A673 (cell line): ENCODE data around the gene FBXL7. TPM values are rescaled to one million over a fixed set of nuclear protein-coding genes. Genes with fewer than 3 reads are reported as not detected.

ENCODE experiments used
- BruUV-seq: library from RNA; stranded (reverse); fragments of 400-500 nt; replicated peaks from 2 replicates; lab custom pipeline; 2021; lab: Mats Ljungman, UMichigan
- CTCF ChIA-PET: fragments of 300-600 bp; sonication (Branson Sonifier 250); formaldehyde crosslinking; loops from one replicate; lab custom pipeline; 2022; ENCODE audit warnings: antibody characterized with exemption; lab: Charles Lee
- POLR2A ChIA-PET: fragments of 300-600 bp; sonication (Branson Sonifier 250); formaldehyde crosslinking; loops from one replicate; lab custom pipeline; 2022; ENCODE audit warnings: antibody characterized with exemption; ENCODE audit not compliant: low non-redundant PET; lab: Charles Lee
- DNase-seq: peaks from one replicate; pipeline ENCODE4 v3.0.0-alpha.2; 2015; ENCODE audit warnings: low spot score
- H3K27ac ChIP-seq: fragments of 200-600 bp; sonication (generic); 2 replicates; pipeline ENCODE4 v1.5.1; 2016; ENCODE audit warnings: mixed run types, low read depth, mild to moderate bottlenecking, mixed read lengths, antibody characterized with exemption, low read length; ENCODE audit not compliant: poor library complexity, severe bottlenecking
- H3K27me3 ChIP-seq: fragments of 200-600 bp; sonication (generic); replicated peaks from 2 replicates; pipeline ENCODE4 v1.6.1; 2017; ENCODE audit warnings: mixed run types, low read depth, mild to moderate bottlenecking, mixed read lengths, antibody characterized with exemption, low read length; ENCODE audit not compliant: insufficient read depth, poor library complexity
- H3K36me3 ChIP-seq: fragments of 200-600 bp; sonication (generic); 2 replicates; pipeline ENCODE4 v1.6.1; 2016; ENCODE audit warnings: mixed run types, mild to moderate bottlenecking, mixed read lengths, antibody characterized with exemption, low read length; ENCODE audit not compliant: insufficient read depth, poor library complexity, severe bottlenecking
- H3K4me1 ChIP-seq: fragments of 200-600 bp; sonication (generic); 2 replicates; pipeline ENCODE4 v1.6.1; 2017; ENCODE audit warnings: mixed run types, mild to moderate bottlenecking, mixed read lengths, antibody characterized with exemption, low read length; ENCODE audit not compliant: insufficient read depth, poor library complexity, severe bottlenecking
- H3K4me3 ChIP-seq: fragments of 200-600 bp; sonication (generic); 2 replicates; pipeline ENCODE4 v1.5.1; 2016; ENCODE audit warnings: low read depth, mixed run types, mild to moderate bottlenecking, mixed read lengths, low read length; ENCODE audit not compliant: poor library complexity, severe bottlenecking
- H3K9me3 ChIP-seq: fragments of 200-600 bp; sonication (generic); 2 replicates; pipeline ENCODE4 v1.6.1; 2016; ENCODE audit warnings: mixed run types, low read depth, mild to moderate bottlenecking, mixed read lengths, antibody characterized with exemption, low read length; ENCODE audit not compliant: poor library complexity, severe bottlenecking
- EZH2 ChIP-seq: fragments of 200-600 bp; sonication (generic); IDR thresholded peaks from 2 replicates; pipeline ENCODE4 v1.6.1; 2017; ENCODE audit warnings: borderline replicate concordance, low read depth, mild to moderate bottlenecking, mixed read lengths, antibody characterized with exemption, low read length; ENCODE audit not compliant: poor library complexity, severe bottlenecking
- intact Hi-C: fragments of 100-400 bp; cut with micrococcal nuclease; formaldehyde crosslinking; loops from one replicate; pipeline ENCODE4 v1.10.0; 2022; ENCODE audit not compliant: unreplicated experiment
- total RNA-seq: library from RNA; stranded (reverse); gene quantifications from 2 replicates; pipeline ENCODE4 v1.2.3, GENCODE V29; 2021
- TF ChIP-seq, protein P1 (sequence below): fragments of 300-800, 200-600 bp; sonication (generic); conservative IDR thresholded peaks from 2 replicates; pipeline ENCODE4 v1.5.1; 2017; ENCODE audit warnings: low read depth, mild to moderate bottlenecking, antibody characterized with exemption, low read length, moderate library complexity, mixed read lengths

The FBXL7 gene
- total RNA-seq, 1 experiment from 2014 or later: 5.9 TPM

DNA sequence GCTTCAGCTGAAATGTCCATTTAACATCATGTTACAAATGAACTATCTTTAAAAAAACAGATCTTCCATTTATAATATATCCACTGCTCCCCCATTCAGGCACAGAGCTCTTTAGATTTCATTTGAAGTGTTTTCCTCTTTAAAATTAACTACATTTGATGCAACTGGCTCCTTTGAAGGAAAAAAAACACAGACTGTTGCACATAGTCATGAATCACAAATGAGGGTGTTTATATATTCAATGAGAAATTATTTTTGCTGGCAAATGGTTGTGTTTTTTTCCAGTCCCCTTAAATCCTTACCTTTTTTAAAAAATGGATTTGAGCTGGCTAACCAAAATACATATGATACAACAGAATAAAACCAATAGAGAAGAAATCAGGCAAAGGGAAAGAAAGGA is 240.4 kb downstream of the FBXL7 start:
- no peak overlapping the region for H3K27ac ChIP-seq
- no peaks in the 10 kb centered on the region for H3K27me3 ChIP-seq
- POLR2A ChIA-PET: no interaction called here
- no peak overlapping the region for H3K4me3 ChIP-seq
- DNase-seq: no peak
- intact Hi-C loops: no loop called here
- CTCF ChIA-PET: no interaction called here
- no peaks in the 10 kb centered on the region for H3K9me3 ChIP-seq
- no peaks in the 10 kb centered on the region for H3K4me1 ChIP-seq
- BruUV-seq: no TSS peak
- no peak for TF ChIP-seq EZH2
- TF ChIP-seq, protein P1, sequence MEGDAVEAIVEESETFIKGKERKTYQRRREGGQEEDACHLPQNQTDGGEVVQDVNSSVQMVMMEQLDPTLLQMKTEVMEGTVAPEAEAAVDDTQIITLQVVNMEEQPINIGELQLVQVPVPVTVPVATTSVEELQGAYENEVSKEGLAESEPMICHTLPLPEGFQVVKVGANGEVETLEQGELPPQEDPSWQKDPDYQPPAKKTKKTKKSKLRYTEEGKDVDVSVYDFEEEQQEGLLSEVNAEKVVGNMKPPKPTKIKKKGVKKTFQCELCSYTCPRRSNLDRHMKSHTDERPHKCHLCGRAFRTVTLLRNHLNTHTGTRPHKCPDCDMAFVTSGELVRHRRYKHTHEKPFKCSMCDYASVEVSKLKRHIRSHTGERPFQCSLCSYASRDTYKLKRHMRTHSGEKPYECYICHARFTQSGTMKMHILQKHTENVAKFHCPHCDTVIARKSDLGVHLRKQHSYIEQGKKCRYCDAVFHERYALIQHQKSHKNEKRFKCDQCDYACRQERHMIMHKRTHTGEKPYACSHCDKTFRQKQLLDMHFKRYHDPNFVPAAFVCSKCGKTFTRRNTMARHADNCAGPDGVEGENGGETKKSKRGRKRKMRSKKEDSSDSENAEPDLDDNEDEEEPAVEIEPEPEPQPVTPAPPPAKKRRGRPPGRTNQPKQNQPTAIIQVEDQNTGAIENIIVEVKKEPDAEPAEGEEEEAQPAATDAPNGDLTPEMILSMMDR: no peak
- H3K36me3 ChIP-seq: no peaks in the 10 kb centered on the region

DNA sequence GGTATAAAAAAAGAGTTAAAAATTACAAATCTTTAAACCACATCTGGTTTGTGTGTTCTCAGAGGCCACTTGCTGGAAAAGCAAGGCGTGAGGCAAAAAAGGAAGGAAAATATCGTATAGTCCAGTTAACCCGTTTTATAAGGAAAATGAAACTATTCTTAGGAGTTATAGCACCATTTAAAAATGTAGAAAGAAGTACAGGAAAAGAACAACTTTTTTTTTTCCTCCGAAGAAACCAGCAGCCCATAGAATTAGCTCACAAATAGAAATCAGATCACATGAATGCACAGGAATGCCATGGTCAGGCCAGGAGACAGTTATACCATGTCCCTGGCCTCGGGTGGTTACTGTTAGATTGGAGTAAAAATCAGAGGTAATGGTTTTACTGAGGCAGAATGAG is 241.6 kb downstream of the FBXL7 start:
- no peak for DNase-seq
- intact Hi-C loops: no loop called here
- CTCF ChIA-PET: no interaction called here
- TF ChIP-seq, protein P1: no peak
- no peak for TF ChIP-seq EZH2
- Histone ChIP-seq H3K4me1 (no peaks in the 10 kb centered on the region), H3K4me3 (no peak overlapping the region), H3K27me3 (no peaks in the 10 kb centered on the region), H3K27ac (no peak overlapping the region), H3K9me3 (no peaks in the 10 kb centered on the region), H3K36me3 (no peaks in the 10 kb centered on the region)
- POLR2A ChIA-PET: no interaction called here
- no TSS peak for BruUV-seq

DNA sequence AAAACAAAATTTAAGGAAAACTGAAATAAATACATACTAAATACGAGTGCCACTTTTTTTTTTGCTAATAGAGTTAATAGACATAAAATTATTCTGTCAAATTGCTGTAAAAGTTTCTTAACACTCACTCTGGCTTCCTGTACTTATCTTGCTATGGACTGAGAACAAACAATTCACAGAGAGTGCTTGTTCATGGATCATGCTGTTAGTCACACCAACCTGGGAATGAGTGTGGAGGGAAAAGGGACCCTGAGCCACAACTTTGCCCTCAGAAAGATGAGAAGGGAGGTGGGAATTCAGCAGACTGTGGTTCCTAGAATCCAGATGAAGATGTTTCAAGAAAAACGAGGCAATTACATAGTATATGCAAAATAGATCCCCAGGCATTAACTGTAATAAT is 246.9 kb downstream of the FBXL7 start:
- Histone ChIP-seq H3K9me3 (no peaks in the 10 kb centered on the region), H3K36me3 (no peaks in the 10 kb centered on the region), H3K4me1 (no peaks in the 10 kb centered on the region), H3K27me3 (no peaks in the 10 kb centered on the region), H3K4me3 (no peak overlapping the region), H3K27ac (no peak overlapping the region)
- TF ChIP-seq, protein P1: no peak
- no peak for TF ChIP-seq EZH2
- CTCF ChIA-PET: no interaction called here
- POLR2A ChIA-PET: no interaction called here
- DNase-seq: no peak
- intact Hi-C loops: no loop called here
- no TSS peak for BruUV-seq
